KMS-11 (cell line): ENCODE data around the gene AGBL4.

ENCODE experiments used
- H2AFZ ChIP-seq: fragments of 200-600 bp; sonication (generic); 2 replicates; pipeline ENCODE4 v1.6.1; 2016; ENCODE audit warnings: antibody characterized with exemption, mixed run types, low read depth
- H3K27ac ChIP-seq: fragments of 200-600 bp; sonication (generic); 2 replicates; pipeline ENCODE4 v1.6.1; 2016; ENCODE audit warnings: mild to moderate bottlenecking, mixed run types
- H3K27me3 ChIP-seq: fragments of 200-600 bp; sonication (generic); 2 replicates; pipeline ENCODE4 v1.6.1; 2017; ENCODE audit warnings: mild to moderate bottlenecking, low read depth, mixed run types, moderate library complexity; ENCODE audit not compliant: insufficient read depth
- H3K36me3 ChIP-seq: fragments of 200-600 bp; sonication (generic); 2 replicates; pipeline ENCODE4 v1.6.1; 2017; ENCODE audit warnings: mild to moderate bottlenecking, mixed run types; ENCODE audit not compliant: insufficient read depth
- H3K4me1 ChIP-seq: fragments of 200-600 bp; sonication (generic); 2 replicates; pipeline ENCODE4 v1.6.1; 2016; ENCODE audit warnings: mild to moderate bottlenecking, low read depth, mixed run types; ENCODE audit not compliant: poor library complexity, severe bottlenecking
- H3K4me2 ChIP-seq: fragments of 200-600 bp; sonication (generic); 2 replicates; pipeline ENCODE4 v1.7.0; 2016; ENCODE audit warnings: mild to moderate bottlenecking, mixed run types
- H3K4me3 ChIP-seq: fragments of 200-600 bp; sonication (generic); IDR thresholded peaks from 2 replicates; pipeline ENCODE4 v1.6.1; 2017; ENCODE audit warnings: low read depth, low read length, mixed read lengths; ENCODE audit not compliant: insufficient read depth
- H3K79me2 ChIP-seq: fragments of 200-600 bp; sonication (generic); 2 replicates; pipeline ENCODE4 v1.6.1; 2016; ENCODE audit warnings: low read depth, mixed run types; ENCODE audit not compliant: insufficient read depth
- H3K9ac ChIP-seq: fragments of 200-600 bp; sonication (generic); 2 replicates; pipeline ENCODE4 v1.6.1; 2016; ENCODE audit warnings: mild to moderate bottlenecking, mixed run types
- H4K20me1 ChIP-seq: fragments of 200-600 bp; sonication (generic); 2 replicates; pipeline ENCODE4 v1.6.1; 2016; ENCODE audit warnings: mild to moderate bottlenecking, mixed run types; ENCODE audit not compliant: insufficient read depth
- CTCF ChIP-seq: fragments of 200-600 bp; sonication (generic); conservative IDR thresholded peaks from 2 replicates; pipeline ENCODE4 v1.6.1; 2017; ENCODE audit warnings: low read depth, mild to moderate bottlenecking, antibody characterized with exemption, low read length, moderate library complexity, mixed read lengths

Gene AGBL4

GRCh38 chr1:48543854-48544253 lies 1479.9 kb downstream of the AGBL4 start:
- Histone ChIP-seq H3K4me1 (no peaks in the 10 kb centered on the region), H3K27ac (no peak overlapping the region), H3K4me3 (no peak overlapping the region), H3K9ac (no peak overlapping the region), H3K79me2 (no peaks in the 10 kb centered on the region), H3K36me3 (no peaks in the 10 kb centered on the region), H3K4me2 (no peak overlapping the region), H3K27me3 (no peaks in the 10 kb centered on the region), H2AFZ (no peak overlapping the region), H4K20me1 (no peaks in the 10 kb centered on the region)
- TF ChIP-seq CTCF = no peak

GRCh38 chr1:48540587-48540986 lies 1483.2 kb downstream of the AGBL4 start:
- Histone ChIP-seq H3K9ac (no peak overlapping the region), H3K36me3 (no peaks in the 10 kb centered on the region), H3K4me1 (no peaks in the 10 kb centered on the region), H3K4me2 (no peak overlapping the region), H3K79me2 (no peaks in the 10 kb centered on the region), H3K4me3 (no peak overlapping the region), H3K27me3 (no peaks in the 10 kb centered on the region), H2AFZ (no peak overlapping the region), H4K20me1 (no peaks in the 10 kb centered on the region), H3K27ac (no peak overlapping the region)
- TF ChIP-seq CTCF = no peak

GRCh38 chr1:48536477-48536876 lies 1487.3 kb downstream of the AGBL4 start:
- no peak overlapping the region for H3K4me2 ChIP-seq
- no peaks in the 10 kb centered on the region for H3K27me3 ChIP-seq
- H4K20me1 ChIP-seq = no peaks in the 10 kb centered on the region
- H3K4me1 ChIP-seq = no peaks in the 10 kb centered on the region
- no peaks in the 10 kb centered on the region for H3K36me3 ChIP-seq
- H3K4me3 ChIP-seq = no peak overlapping the region
- no peak for TF ChIP-seq CTCF
- H3K79me2 ChIP-seq = no peaks in the 10 kb centered on the region
- no peak overlapping the region for H3K27ac ChIP-seq
- no peak overlapping the region for H3K9ac ChIP-seq
- H2AFZ ChIP-seq = no peak overlapping the region

- no peaks in the 10 kb centered on the region for H3K36me3 ChIP-seq
- no peaks in the 10 kb centered on the region for H4K20me1 ChIP-seq
- no peak overlapping the region for H2AFZ ChIP-seq
- H3K4me1 ChIP-seq = no peaks in the 10 kb centered on the region
- no peaks in the 10 kb centered on the region for H3K27me3 ChIP-seq
- H3K79me2 ChIP-seq = no peaks in the 10 kb centered on the region
- H3K4me3 ChIP-seq = no peak overlapping the region
- no peak overlapping the region for H3K27ac ChIP-seq
- no peak overlapping the region for H3K9ac ChIP-seq
- H3K4me2 ChIP-seq = no peak overlapping the region
- TF ChIP-seq CTCF = no peak
Observed at GRCh38 chr1:48532976-48533375, 1490.8 kb downstream of the AGBL4 start.
